NCI-H2196 (cell line): ENCODE measurements around the gene RRP1.
A peak's percentile ranks its signal among the peaks of the same experiment; 100 is the strongest.

Experiments used
- DNase-seq: peaks from one replicate; lab custom pipeline; 2025; ENCODE audit not compliant: unreplicated experiment; lab: John Stamatoyannopoulos, UW

RRP1 gene

GRCh38 chr21:43758811-43759210, 30.6 kb upstream of the RRP1 start:
- no peak for DNase-seq

GRCh38 chr21:43759651-43760050, 29.7 kb upstream of the RRP1 start:
- no peak for DNase-seq

GRCh38 chr21:43760391-43760958, 28.9 kb upstream of the RRP1 start:
- no peak for DNase-seq

- no peak for DNase-seq
Measured at GRCh38 chr21:43761886-43762285, 27.5 kb upstream of the RRP1 start.

- DNase-seq, result peak; percentile 79
Measured at GRCh38 chr21:43762303-43763128, 26.9 kb upstream of the RRP1 start.

GRCh38 chr21:43763901-43764523, 25.4 kb upstream of the RRP1 start:
- DNase-seq, result no peak

- no peak for DNase-seq
Measured at GRCh38 chr21:43764576-43765495, 24.5 kb upstream of the RRP1 start.

GRCh38 chr21:43766734-43767497, 22.5 kb upstream of the RRP1 start:
- DNase-seq, result no peak

- no peak for DNase-seq
Measured at GRCh38 chr21:43767498-43767983, 21.8 kb upstream of the RRP1 start.

GRCh38 chr21:43767984-43768867, 21.2 kb upstream of the RRP1 start:
- DNase-seq, result no peak

GRCh38 chr21:43768868-43769167, 20.6 kb upstream of the RRP1 start:
- no peak for DNase-seq

GRCh38 chr21:43769325-43769958, 19.9 kb upstream of the RRP1 start:
- no peak for DNase-seq

- DNase-seq, result no peak
Measured at GRCh38 chr21:43770066-43770655, 19.2 kb upstream of the RRP1 start.

- DNase-seq, result no peak
Measured at GRCh38 chr21:43771199-43771675, 18.1 kb upstream of the RRP1 start.

GRCh38 chr21:43771698-43772424, 17.5 kb upstream of the RRP1 start:
- no peak for DNase-seq

GRCh38 chr21:43772425-43772821, 17.0 kb upstream of the RRP1 start:
- DNase-seq, result no peak

GRCh38 chr21:43774163-43774562, 15.2 kb upstream of the RRP1 start:
- no peak for DNase-seq

GRCh38 chr21:43775190-43775589, 14.2 kb upstream of the RRP1 start:
- DNase-seq, result no peak
